IMR-90 (cell line): ENCODE results near the gene STON2. TPM values are rescaled to one million over a fixed set of nuclear protein-coding genes. Genes with fewer than 3 reads are reported as not detected.

Experiments used
- ATAC-seq: fragments of 200-7000 bp; cut with Tn5 transposase; 2 replicates; pipeline ENCODE4 v1.9.1; 2020; ENCODE audit warnings: low read depth, mild to moderate bottlenecking, moderate library complexity
- BruUV-seq: library from RNA; stranded (reverse); fragments of 400-500 nt; replicated peaks from 2 replicates; lab custom pipeline; 2021; lab: Mats Ljungman, UMichigan
- CTCF ChIA-PET: fragments of 300-600 bp; formaldehyde crosslinking; extraction: SDS; loops from one replicate; lab custom pipeline; 2021; ENCODE audit warnings: antibody characterized with exemption; lab: Yijun Ruan, JAX
- POLR2A ChIA-PET: fragments of 300-600 bp; sonication (Branson Sonifier 250); formaldehyde crosslinking; loops from one replicate; lab custom pipeline; 2022; ENCODE audit warnings: antibody characterized with exemption; ENCODE audit not compliant: unreplicated experiment; lab: Charles Lee
- DNase-seq: peaks from one replicate; pipeline ENCODE4 v3.0.0; 2013
- H2AFZ ChIP-seq: replicated peaks from 2 replicates; pipeline ENCODE3; 2013; ENCODE audit warnings: low read length, mild to moderate bottlenecking; ENCODE audit not compliant: poor library complexity
- H2AK5ac ChIP-seq: 2 replicates; pipeline ENCODE4 v1.6.1; 2013; ENCODE audit warnings: low read depth, low read length, inconsistent platforms
- H2AK9ac ChIP-seq: replicated peaks from 2 replicates; pipeline ENCODE3; 2013; ENCODE audit warnings: mild to moderate bottlenecking, low read depth, low read length, moderate library complexity; ENCODE audit not compliant: poor library complexity
- H2BK120ac ChIP-seq: 2 replicates; pipeline ENCODE4 v1.6.1; 2013; ENCODE audit warnings: low read depth, low read length, inconsistent platforms
- H2BK15ac ChIP-seq: 3 replicates; pipeline ENCODE4 v1.6.1; 2013; ENCODE audit warnings: low read depth, low read length, inconsistent platforms
- H2BK20ac ChIP-seq: 2 replicates; pipeline ENCODE4 v1.6.1; 2013; ENCODE audit warnings: low read depth, mild to moderate bottlenecking, inconsistent platforms, low read length, moderate library complexity
- H2BK5ac ChIP-seq: 2 replicates; pipeline ENCODE4 v1.6.1; 2013; ENCODE audit warnings: mild to moderate bottlenecking, low read depth, low read length, inconsistent platforms; ENCODE audit not compliant: poor library complexity, severe bottlenecking
- H3K14ac ChIP-seq: replicated peaks from 2 replicates; pipeline ENCODE4 v1.6.1; 2013; ENCODE audit warnings: low read depth, low read length, inconsistent platforms
- H3K18ac ChIP-seq: 2 replicates; pipeline ENCODE4 v1.6.1; 2013; ENCODE audit warnings: low read depth, low read length, control low read depth
- H3K23ac ChIP-seq: 2 replicates; pipeline ENCODE4 v1.6.1; 2013; ENCODE audit warnings: low read depth, low read length, inconsistent platforms
- H3K27ac ChIP-seq: 2 replicates; pipeline ENCODE4 v1.5.1; 2013; ENCODE audit warnings: mild to moderate bottlenecking, control low read depth, low read length; ENCODE audit not compliant: insufficient read depth
- H3K27me3 ChIP-seq: 2 replicates; pipeline ENCODE4 v1.6.1; 2013; ENCODE audit warnings: low read length; ENCODE audit not compliant: control insufficient read depth, insufficient read depth
- H3K36me3 ChIP-seq: 2 replicates; pipeline ENCODE4 v1.6.1; 2013; ENCODE audit warnings: low read length, mixed read lengths; ENCODE audit not compliant: control insufficient read depth, insufficient read depth
- H3K4ac ChIP-seq: 2 replicates; pipeline ENCODE4 v1.6.1; 2013; ENCODE audit warnings: low read depth, low read length, inconsistent platforms
- H3K4me1 ChIP-seq: 2 replicates; pipeline ENCODE4 v1.6.1; 2013; ENCODE audit warnings: low read length, mixed read lengths; ENCODE audit not compliant: control insufficient read depth, insufficient read depth
- H3K4me2 ChIP-seq: 2 replicates; pipeline ENCODE4 v1.6.1; 2013; ENCODE audit warnings: low read depth, mild to moderate bottlenecking, control low read depth, low read length, moderate library complexity
- H3K4me3 ChIP-seq: 2 replicates; pipeline ENCODE4 v1.5.1; 2013; ENCODE audit warnings: low read depth, mild to moderate bottlenecking, control low read depth, low read length, moderate library complexity; ENCODE audit not compliant: insufficient read depth
- H3K56ac ChIP-seq: 2 replicates; pipeline ENCODE4 v1.6.1; 2013; ENCODE audit warnings: low read length, inconsistent platforms; ENCODE audit not compliant: insufficient read depth; ENCODE audit errors: extremely low read depth
- H3K79me1 ChIP-seq, 2 experiments: 2 replicates each; pipeline ENCODE4 v1.6.1; 2013; ENCODE audit warnings: low read length in 2 of 2, inconsistent platforms in 1 of 2, low read depth in 1 of 2
- H3K9ac ChIP-seq: 2 replicates; pipeline ENCODE4 v1.6.1; 2013; ENCODE audit warnings: low read depth, low read length, control low read depth
- H3K9me1 ChIP-seq: 2 replicates; pipeline ENCODE4 v1.6.1; 2013; ENCODE audit warnings: low read length, inconsistent platforms; ENCODE audit not compliant: insufficient read depth
- H3K9me3 ChIP-seq: 2 replicates; pipeline ENCODE4 v1.6.1; 2013; ENCODE audit warnings: low read length; ENCODE audit not compliant: control insufficient read depth, insufficient read depth
- H4K20me1 ChIP-seq: 2 replicates; pipeline ENCODE4 v1.6.1; 2013; ENCODE audit warnings: low read length, inconsistent platforms; ENCODE audit not compliant: insufficient read depth
- H4K5ac ChIP-seq: 2 replicates; pipeline ENCODE4 v1.6.1; 2013; ENCODE audit warnings: mild to moderate bottlenecking, low read depth, low read length, control low read depth
- H4K8ac ChIP-seq, 2 experiments: 2 replicates each; pipeline ENCODE4 v1.6.1; 2013; ENCODE audit warnings: low read depth in 2 of 2, low read length in 2 of 2, control low read depth in 1 of 2, inconsistent platforms in 1 of 2
- H4K91ac ChIP-seq: 2 replicates; pipeline ENCODE4 v1.6.1; 2013; ENCODE audit warnings: low read depth, low read length, inconsistent platforms; ENCODE audit not compliant: insufficient read depth
- BHLHE40 ChIP-seq: fragments of 150-350 bp; IDR thresholded peaks from 2 replicates; pipeline ENCODE4 v1.6.1; 2016; ENCODE audit warnings: mild to moderate bottlenecking, low read depth, low read length
- CEBPB ChIP-seq: IDR thresholded peaks from 2 replicates; pipeline ENCODE4 v1.6.1; 2012; ENCODE audit warnings: low read depth, low read length, improper control_type of control experiment
- CHD1 ChIP-seq: IDR thresholded peaks from 2 replicates; pipeline ENCODE4 v1.6.1; 2012; ENCODE audit warnings: low read depth, low read length, improper control_type of control experiment
- FOS ChIP-seq: fragments of 150-350 bp; IDR thresholded peaks from 2 replicates; pipeline ENCODE4 v1.6.1; 2016; ENCODE audit warnings: low read depth, low read length
- MAFK ChIP-seq: IDR thresholded peaks from 2 replicates; pipeline ENCODE4 v1.6.1; 2012; ENCODE audit warnings: low read depth, low read length, improper control_type of control experiment
- MAZ ChIP-seq: IDR thresholded peaks from 2 replicates; pipeline ENCODE4 v1.6.1; 2012; ENCODE audit warnings: low read depth, mild to moderate bottlenecking, low read length, improper control_type of control experiment, moderate library complexity, borderline replicate concordance
- MXI1 ChIP-seq: IDR thresholded peaks from 2 replicates; pipeline ENCODE4 v1.6.1; 2012; ENCODE audit warnings: low read depth, mild to moderate bottlenecking, low read length, moderate library complexity, borderline replicate concordance
- NFE2L2 ChIP-seq: fragments of 150-350 bp; IDR thresholded peaks from 2 replicates; pipeline ENCODE4 v1.6.1; 2016; ENCODE audit warnings: low read depth, mild to moderate bottlenecking, low read length
- POLR2A ChIP-seq: IDR thresholded peaks from 2 replicates; pipeline ENCODE4 v1.6.1; 2012; ENCODE audit warnings: mild to moderate bottlenecking, low read depth, low read length
- RAD21 ChIP-seq: IDR thresholded peaks from 2 replicates; pipeline ENCODE4 v1.6.1; 2012; ENCODE audit warnings: low read length, improper control_type of control experiment
- RCOR1 ChIP-seq: IDR thresholded peaks from 2 replicates; pipeline ENCODE4 v1.6.1; 2012; ENCODE audit warnings: mild to moderate bottlenecking, low read length, improper control_type of control experiment; ENCODE audit not compliant: insufficient replicate concordance
- RFX5 ChIP-seq: IDR thresholded peaks from 2 replicates; pipeline ENCODE4 v1.8.0; 2012; ENCODE audit warnings: low read depth, mild to moderate bottlenecking, low read length, moderate library complexity
- SMC3 ChIP-seq: fragments of 150-350 bp; IDR thresholded peaks from 2 replicates; pipeline ENCODE4 v1.6.1; 2016; ENCODE audit warnings: low read depth, mild to moderate bottlenecking, antibody characterized with exemption, low read length, moderate library complexity
- WGBS, 2 experiments: methylation state at CpG; one replicate each; pipeline versions ENCODE4 v1.1.5 to v1.1.7; 2013; ENCODE audit warnings: missing lambda C conversion rate in 2 of 2; ENCODE audit not compliant: insufficient read length in 1 of 2; ENCODE audit errors: extremely low coverage in 2 of 2; 5-methylcytosine and 5-hydroxymethylcytosine counted together
- dilution Hi-C: fragments of 300-500 bp; cut with HindIII; formaldehyde crosslinking; loops from one replicate; pipeline ENCODE4 v1.14.3; 2018; ENCODE audit warnings: low sequenced_read_pairs; ENCODE audit not compliant: unreplicated experiment
- in situ Hi-C: fragments of 300-500 bp; cut with MboI; formaldehyde crosslinking; loops from 3 replicates; pipeline ENCODE4 v1.14.3; 2019; ENCODE audit warnings: low sequenced_read_pairs, inconsistent platforms, mixed read lengths
- intact Hi-C: fragments of 100-400 bp; cut with micrococcal nuclease; formaldehyde crosslinking; loops from 2 replicates; pipeline ENCODE4 v1.10.0; 2022
- polyA plus RNA-seq, 3 experiments: library from polyadenylated mRNA; depleted of rRNA; stranded (reverse); fragments of >200 nt; gene quantifications; 2 replicates each; pipeline ENCODE4 v1.2.3, GENCODE V29; 2012; ENCODE audit warnings: low replicate concordance in 1 of 3
- total RNA-seq: library from RNA; depleted of rRNA; stranded (reverse); fragments of >200 nt; gene quantifications from 2 replicates; pipeline ENCODE4 v1.2.3, GENCODE V29; 2012
- TF ChIP-seq, protein P1 (sequence below): fragments of 150-350 bp; IDR thresholded peaks from 2 replicates; pipeline ENCODE4 v1.6.1; 2016; ENCODE audit warnings: low read depth, mild to moderate bottlenecking, low read length, moderate library complexity, borderline replicate concordance
- TF ChIP-seq, protein P2 (sequence below): conservative IDR thresholded peaks from 2 replicates; pipeline ENCODE4 v1.5.1; 2012; ENCODE audit warnings: mild to moderate bottlenecking, low read depth, low read length, improper control_type of control experiment
- TF ChIP-seq, protein P3 (sequence below): fragments of 150-350 bp; IDR thresholded peaks from 2 replicates; pipeline ENCODE4 v1.6.1; 2017; ENCODE audit warnings: mild to moderate bottlenecking, antibody characterized with exemption, low read length, low read depth

STON2 gene
- total and polyA plus RNA-seq, 2 of the 4 experiments (the other 2 are of a cell fraction): not detected

DNA sequence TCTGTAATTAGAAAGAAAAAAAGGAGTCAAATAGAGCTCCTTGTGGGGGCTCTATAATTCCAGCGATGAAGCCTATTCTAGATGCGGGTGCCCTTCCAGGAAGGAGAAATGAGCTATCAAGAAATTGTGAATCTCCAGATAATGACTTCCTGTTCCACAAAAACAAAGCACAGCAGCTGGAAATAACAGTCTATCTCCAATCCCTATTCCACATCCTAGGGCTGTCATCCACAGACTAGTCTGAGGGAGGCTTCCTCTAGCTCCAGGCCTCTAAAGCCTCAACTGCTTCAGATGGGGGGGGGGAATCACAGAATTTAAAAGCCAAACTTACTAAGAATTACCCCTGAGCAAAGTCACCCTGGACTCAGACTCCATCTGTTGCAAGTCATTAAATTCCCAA is 102.0 kb downstream of the STON2 start:
- no peaks in the 10 kb centered on the region for H3K9me3 ChIP-seq
- H4K5ac ChIP-seq: no peak overlapping the region
- no peak overlapping the region for H2BK20ac ChIP-seq
- no peak overlapping the region for H3K27ac ChIP-seq
- no peak overlapping the region for H4K8ac ChIP-seq
- H3K36me3 ChIP-seq: no peaks in the 10 kb centered on the region
- H2AFZ ChIP-seq: no peak overlapping the region
- TF ChIP-seq, protein P1, sequence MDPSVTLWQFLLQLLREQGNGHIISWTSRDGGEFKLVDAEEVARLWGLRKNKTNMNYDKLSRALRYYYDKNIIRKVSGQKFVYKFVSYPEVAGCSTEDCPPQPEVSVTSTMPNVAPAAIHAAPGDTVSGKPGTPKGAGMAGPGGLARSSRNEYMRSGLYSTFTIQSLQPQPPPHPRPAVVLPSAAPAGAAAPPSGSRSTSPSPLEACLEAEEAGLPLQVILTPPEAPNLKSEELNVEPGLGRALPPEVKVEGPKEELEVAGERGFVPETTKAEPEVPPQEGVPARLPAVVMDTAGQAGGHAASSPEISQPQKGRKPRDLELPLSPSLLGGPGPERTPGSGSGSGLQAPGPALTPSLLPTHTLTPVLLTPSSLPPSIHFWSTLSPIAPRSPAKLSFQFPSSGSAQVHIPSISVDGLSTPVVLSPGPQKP: no peak
- TF ChIP-seq FOS: no peak
- TF ChIP-seq, protein P2, sequence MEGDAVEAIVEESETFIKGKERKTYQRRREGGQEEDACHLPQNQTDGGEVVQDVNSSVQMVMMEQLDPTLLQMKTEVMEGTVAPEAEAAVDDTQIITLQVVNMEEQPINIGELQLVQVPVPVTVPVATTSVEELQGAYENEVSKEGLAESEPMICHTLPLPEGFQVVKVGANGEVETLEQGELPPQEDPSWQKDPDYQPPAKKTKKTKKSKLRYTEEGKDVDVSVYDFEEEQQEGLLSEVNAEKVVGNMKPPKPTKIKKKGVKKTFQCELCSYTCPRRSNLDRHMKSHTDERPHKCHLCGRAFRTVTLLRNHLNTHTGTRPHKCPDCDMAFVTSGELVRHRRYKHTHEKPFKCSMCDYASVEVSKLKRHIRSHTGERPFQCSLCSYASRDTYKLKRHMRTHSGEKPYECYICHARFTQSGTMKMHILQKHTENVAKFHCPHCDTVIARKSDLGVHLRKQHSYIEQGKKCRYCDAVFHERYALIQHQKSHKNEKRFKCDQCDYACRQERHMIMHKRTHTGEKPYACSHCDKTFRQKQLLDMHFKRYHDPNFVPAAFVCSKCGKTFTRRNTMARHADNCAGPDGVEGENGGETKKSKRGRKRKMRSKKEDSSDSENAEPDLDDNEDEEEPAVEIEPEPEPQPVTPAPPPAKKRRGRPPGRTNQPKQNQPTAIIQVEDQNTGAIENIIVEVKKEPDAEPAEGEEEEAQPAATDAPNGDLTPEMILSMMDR: no peak
- no peak for TF ChIP-seq MAFK
- no peak for TF ChIP-seq RAD21
- TF ChIP-seq BHLHE40: no peak
- no peak for TF ChIP-seq RCOR1
- TF ChIP-seq SMC3: no peak
- TF ChIP-seq NFE2L2: no peak
- no peak for TF ChIP-seq RFX5
- no peak for TF ChIP-seq MAZ
- no peak for TF ChIP-seq CHD1
- TF ChIP-seq CEBPB: no peak
- TF ChIP-seq MXI1: no peak
- TF ChIP-seq, protein P3, sequence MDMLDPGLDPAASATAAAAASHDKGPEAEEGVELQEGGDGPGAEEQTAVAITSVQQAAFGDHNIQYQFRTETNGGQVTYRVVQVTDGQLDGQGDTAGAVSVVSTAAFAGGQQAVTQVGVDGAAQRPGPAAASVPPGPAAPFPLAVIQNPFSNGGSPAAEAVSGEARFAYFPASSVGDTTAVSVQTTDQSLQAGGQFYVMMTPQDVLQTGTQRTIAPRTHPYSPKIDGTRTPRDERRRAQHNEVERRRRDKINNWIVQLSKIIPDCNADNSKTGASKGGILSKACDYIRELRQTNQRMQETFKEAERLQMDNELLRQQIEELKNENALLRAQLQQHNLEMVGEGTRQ: no peak
- TF ChIP-seq POLR2A: no peak
- ChIA-PET CTCF (no interaction called here), POLR2A (no interaction called here)
- H4K20me1 ChIP-seq: no peaks in the 10 kb centered on the region
- no peak overlapping the region for H4K91ac ChIP-seq
- H3K4me1 ChIP-seq: no peaks in the 10 kb centered on the region
- no peak overlapping the region for H2BK120ac ChIP-seq
- H2BK15ac ChIP-seq: no peak overlapping the region
- H3K56ac ChIP-seq: no peak overlapping the region
- H3K23ac ChIP-seq: no peak overlapping the region
- no peak overlapping the region for H3K14ac ChIP-seq
- H3K79me1 ChIP-seq: no peaks in the 10 kb centered on the region
- dilution Hi-C loops: no loop called here
- intact Hi-C loops: no loop called here
- no CpG with 5 or more reads among the region's 2 CpGs for WGBS, 2 experiments
- in situ Hi-C loops: no loop called here
- no peak overlapping the region for H3K9ac ChIP-seq
- no TSS peak for BruUV-seq
- DNase-seq: no peak
- H3K18ac ChIP-seq: no peak overlapping the region
- no peak overlapping the region for H3K4me2 ChIP-seq
- H3K27me3 ChIP-seq: no peaks in the 10 kb centered on the region
- no peak overlapping the region for H3K4ac ChIP-seq
- H3K9me1 ChIP-seq: no peaks in the 10 kb centered on the region
- no peak overlapping the region for H2AK5ac ChIP-seq
- H3K4me3 ChIP-seq: no peak overlapping the region
- no peak overlapping the region for H2AK9ac ChIP-seq
- H2BK5ac ChIP-seq: no peak overlapping the region
- ATAC-seq: no peak
